Prostate gland (tissue), 2 donors: ENCODE data around the gene NOVA2. TPM values are rescaled to one million over a fixed set of nuclear protein-coding genes. Genes with fewer than 3 reads are reported as not detected.

Experiments
- DNase-seq: peaks from one replicate; pipeline ENCODE4 v3.0.0-alpha.2; 2019; ENCODE audit warnings: low spot score
- H3K27ac ChIP-seq, 2 donors: fragments of 200-600 bp; sonication (generic); 2 replicates each; pipeline ENCODE4 v1.5.1; 2017 to 2019
- H3K27me3 ChIP-seq: fragments of 200-600 bp; sonication (generic); replicated peaks from 2 replicates; pipeline ENCODE4 v1.5.1; 2019; ENCODE audit not compliant: insufficient read depth
- H3K36me3 ChIP-seq, 2 donors: fragments of 200-600 bp; sonication (generic); 1 replicate in 1 of 2; 2 replicates in 1 of 2; pipeline versions ENCODE4 v1.5.1 to v1.8.1; 2017 to 2019
- H3K4me1 ChIP-seq: fragments of 200-600 bp; sonication (generic); replicated peaks from 2 replicates; pipeline ENCODE4 v1.5.1; 2019
- H3K4me3 ChIP-seq, 2 donors: fragments of 200-600 bp; sonication (generic); 2 replicates each; pipeline ENCODE4 v1.5.1; 2017 to 2019
- H3K9me3 ChIP-seq: fragments of 200-600 bp; sonication (generic); 2 replicates; pipeline ENCODE4 v1.5.1; 2017
- CTCF ChIP-seq, 4 experiments: fragments of 200-600 bp in 2 of 4; fragments of 450-650 bp in 2 of 4; sonication (generic) in 2 of 4; IDR thresholded peaks; 1 replicate in 3 of 4; 2 replicates in 1 of 4; pipeline ENCODE4 v1.5.1; 2016 to 2019; ENCODE audit warnings: antibody characterized with exemption in 4 of 4, mild to moderate bottlenecking in 2 of 4, moderate library complexity in 2 of 4
- POLR2A ChIP-seq: fragments of 450-650 bp; IDR thresholded peaks from one replicate; pipeline ENCODE4 v1.6.1; 2016; ENCODE audit warnings: antibody characterized with exemption, mild to moderate bottlenecking
- POLR2AphosphoS5 ChIP-seq: sonication (generic); formaldehyde crosslinking; IDR thresholded peaks from one replicate; pipeline ENCODE4 v1.6.1; 2017; ENCODE audit warnings: antibody characterized with exemption
- WGBS: methylation state at CpG from one replicate; pipeline ENCODE4 v1.1.5; 2018; 5-methylcytosine and 5-hydroxymethylcytosine counted together
- intact Hi-C: fragments of 100-400 bp; cut with DNase I; formaldehyde crosslinking; loops from one replicate; pipeline ENCODE4 v1.14.2; 2022
- total RNA-seq, 2 donors: library from RNA; depleted of rRNA; stranded (reverse); fragments of >200 nt; gene quantifications; one replicate each; pipeline ENCODE4 v1.1.0, GENCODE V29; 2016

The NOVA2 gene
- total RNA-seq, 2 donors from 2014 or later = 0.87 to 3.1 TPM

- Histone ChIP-seq H3K27me3 (peaks cover 3% of the 10 kb centered on the region), H3K36me3 (no peaks in the 10 kb centered on the region), H3K4me1 (no peaks in the 10 kb centered on the region), H3K4me3 (no peak overlapping the region), H3K27ac (no peak overlapping the region), H3K9me3 (no peaks in the 10 kb centered on the region)
- no peak for DNase-seq
- intact Hi-C loops = no loop called here
- 59% methylated on average over 8 of the region's 8 CpGs for WGBS
- no peak for TF ChIP-seq CTCF (IDR thresholded peaks at IDR 0.05)
- TF ChIP-seq POLR2AphosphoS5 = no peak
- TF ChIP-seq POLR2A = no peak
Observed at GRCh38 chr19:45911291-45911690, 62.4 kb downstream of the NOVA2 start.

GRCh38 chr19:45908956-45909355 lies 64.7 kb downstream of the NOVA2 start:
- Histone ChIP-seq H3K27me3 (peaks cover 3% of the 10 kb centered on the region), H3K36me3 (no peaks in the 10 kb centered on the region), H3K9me3 (no peaks in the 10 kb centered on the region), H3K4me3 (no peak overlapping the region), H3K4me1 (no peaks in the 10 kb centered on the region), H3K27ac (no peak overlapping the region)
- no peak for DNase-seq
- 67% methylated on average over 5 of the region's 5 CpGs for WGBS
- TF ChIP-seq CTCF (IDR thresholded peaks at IDR 0.05) (no peak), POLR2AphosphoS5 (no peak), POLR2A (no peak)
- intact Hi-C loops = no loop called here

GRCh38 chr19:45906221-45906620 lies 67.4 kb downstream of the NOVA2 start:
- no peak for TF ChIP-seq CTCF (IDR thresholded peaks at IDR 0.05)
- TF ChIP-seq POLR2A = no peak
- no peak for TF ChIP-seq POLR2AphosphoS5
- H3K27me3 ChIP-seq = peaks cover 1% of the 10 kb centered on the region
- WGBS = 78% methylated on average over 3 of the region's 3 CpGs
- H3K9me3 ChIP-seq = no peaks in the 10 kb centered on the region
- H3K27ac ChIP-seq = no peak overlapping the region
- H3K36me3 ChIP-seq = no peaks in the 10 kb centered on the region
- H3K4me1 ChIP-seq = no peaks in the 10 kb centered on the region
- H3K4me3 ChIP-seq = no peak overlapping the region
- intact Hi-C loops = no loop called here
- no peak for DNase-seq

GRCh38 chr19:45905011-45905410 lies 68.7 kb downstream of the NOVA2 start:
- Histone ChIP-seq H3K9me3 (no peaks in the 10 kb centered on the region), H3K4me1 (no peaks in the 10 kb centered on the region), H3K36me3 (no peaks in the 10 kb centered on the region), H3K27me3 (no peaks in the 10 kb centered on the region), H3K27ac (no peak overlapping the region), H3K4me3 (no peak overlapping the region)
- no peak for DNase-seq
- 78% methylated on average over 10 of the region's 10 CpGs for WGBS
- intact Hi-C loops = no loop called here
- TF ChIP-seq POLR2AphosphoS5 (no peak), CTCF (IDR thresholded peaks at IDR 0.05) (no peak), POLR2A (no peak)
